Measurements from ENCODE around the gene SLC17A5. TPM values are rescaled to one million over a fixed set of nuclear protein-coding genes. Genes with fewer than 3 reads are reported as not detected.
A peak's percentile ranks its signal among the peaks of the same experiment; 100 is the strongest.
"Not testable (repeated sequence)": the region's sequence is repeated elsewhere in the genome, so short reads cannot be mapped to it uniquely, and the experiment has no call there.

The SLC17A5 gene
- total RNA-seq, 1 donor from 2014 or later: 52.0 TPM

GRCh38 chr6:73618082-73618481 is 35.7 kb downstream of the SLC17A5 start:
- not testable (repeated sequence) for DNase-seq (ENCODE audit: low spot score)

GRCh38 chr6:73614802-73615201 is 39.0 kb downstream of the SLC17A5 start:
- peak; percentile 22 for DNase-seq (ENCODE audit: low spot score)

- DNase-seq (ENCODE audit: low spot score): no peak
Observed at GRCh38 chr6:73613806-73614536, 39.8 kb downstream of the SLC17A5 start.

- DNase-seq (ENCODE audit: low spot score): no peak
Observed at GRCh38 chr6:73612611-73613010, 41.2 kb downstream of the SLC17A5 start.

GRCh38 chr6:73610444-73611275 is 43.1 kb downstream of the SLC17A5 start:
- peak; percentile 63 for DNase-seq (ENCODE audit: low spot score)

GRCh38 chr6:73608761-73609160 is 45.0 kb downstream of the SLC17A5 start:
- no peak for DNase-seq (ENCODE audit: low spot score)

- no peak for DNase-seq (ENCODE audit: low spot score)
Observed at GRCh38 chr6:73606428-73606827, 47.4 kb downstream of the SLC17A5 start.

- no peak for DNase-seq (ENCODE audit: low spot score)
Observed at GRCh38 chr6:73604461-73604860, 49.3 kb downstream of the SLC17A5 start.

GRCh38 chr6:73604020-73604419 is 49.8 kb downstream of the SLC17A5 start:
- DNase-seq (ENCODE audit: low spot score): no peak

GRCh38 chr6:73586416-73586974 is 67.3 kb downstream of the SLC17A5 start:
- DNase-seq (ENCODE audit: low spot score): peak; percentile 66

GRCh38 chr6:73585566-73586415 is 68.0 kb downstream of the SLC17A5 start:
- DNase-seq (ENCODE audit: low spot score): peak; percentile 94

- no peak for DNase-seq (ENCODE audit: low spot score)
Observed at GRCh38 chr6:73581293-73581692, 72.5 kb downstream of the SLC17A5 start.

GRCh38 chr6:73580247-73581149 is 73.3 kb downstream of the SLC17A5 start:
- peak; percentile 91 for DNase-seq (ENCODE audit: low spot score)

GRCh38 chr6:73579851-73580246 is 73.9 kb downstream of the SLC17A5 start:
- peak; percentile 82 for DNase-seq (ENCODE audit: low spot score)

GRCh38 chr6:73579389-73579788 is 74.4 kb downstream of the SLC17A5 start:
- no peak for DNase-seq (ENCODE audit: low spot score)

- no peak for DNase-seq (ENCODE audit: low spot score)
Observed at GRCh38 chr6:73577676-73578075, 76.1 kb downstream of the SLC17A5 start.

GRCh38 chr6:73572531-73572930 is 81.3 kb downstream of the SLC17A5 start:
- DNase-seq (ENCODE audit: low spot score): not testable (repeated sequence)

- not testable (repeated sequence) for DNase-seq (ENCODE audit: low spot score)
Observed at GRCh38 chr6:73571218-73572181, 82.3 kb downstream of the SLC17A5 start.

GRCh38 chr6:73569121-73569520 is 84.7 kb downstream of the SLC17A5 start:
- DNase-seq (ENCODE audit: low spot score): no peak

Data from umbilical cord (tissue), 2 donors.